H9 (cell line): ENCODE measurements around the gene GIT1. TPM values are rescaled to one million over a fixed set of nuclear protein-coding genes. Genes with fewer than 3 reads are reported as not detected.
A peak's percentile ranks its signal among the peaks of the same experiment; 100 is the strongest.

Source experiments
- DNase-seq: peaks from one replicate; pipeline ENCODE4 v3.0.0-alpha.2; 2017
- H2AFZ ChIP-seq: one replicate; pipeline ENCODE4 v1.6.1; 2013; ENCODE audit warnings: mild to moderate bottlenecking, low read length, control low read depth, moderate library complexity
- H2AK5ac ChIP-seq: 2 replicates; pipeline ENCODE4 v1.6.1; 2013; ENCODE audit warnings: low read length, control low read depth, mixed read lengths; ENCODE audit not compliant: insufficient read length
- H2BK120ac ChIP-seq: one replicate; pipeline ENCODE4 v1.6.1; 2013; ENCODE audit warnings: low read depth, mild to moderate bottlenecking, low read length, control low read depth, inconsistent platforms; ENCODE audit not compliant: poor library complexity, severe bottlenecking
- H2BK12ac ChIP-seq: 2 replicates; pipeline ENCODE4 v1.6.1; 2013; ENCODE audit warnings: low read length, control low read depth, mixed read lengths, low read depth; ENCODE audit not compliant: insufficient read length
- H2BK15ac ChIP-seq: 2 replicates; pipeline ENCODE4 v1.6.1; 2013; ENCODE audit warnings: low read depth, low read length, control low read depth
- H2BK20ac ChIP-seq: one replicate; pipeline ENCODE4 v1.6.1; 2013; ENCODE audit warnings: low read depth, mild to moderate bottlenecking, low read length, control low read depth, inconsistent platforms; ENCODE audit not compliant: poor library complexity, severe bottlenecking
- H2BK5ac ChIP-seq: 2 replicates; pipeline ENCODE4 v1.6.1; 2013; ENCODE audit warnings: low read length, control low read depth, mixed read lengths; ENCODE audit not compliant: insufficient read length
- H3K14ac ChIP-seq: 2 replicates; pipeline ENCODE4 v1.6.1; 2013; ENCODE audit warnings: low read length, control low read depth; ENCODE audit not compliant: insufficient read depth
- H3K18ac ChIP-seq: 2 replicates; pipeline ENCODE4 v1.6.1; 2013; ENCODE audit warnings: low read depth, mild to moderate bottlenecking, mixed read lengths, low read length, control low read depth; ENCODE audit not compliant: insufficient read length
- H3K23ac ChIP-seq: 2 replicates; pipeline ENCODE4 v1.6.1; 2013; ENCODE audit warnings: low read length, control low read depth, mixed read lengths, low read depth; ENCODE audit not compliant: insufficient read length
- H3K23me2 ChIP-seq: 2 replicates; pipeline ENCODE4 v1.6.1; 2013; ENCODE audit warnings: low read depth, mild to moderate bottlenecking, mixed read lengths, low read length, control low read depth; ENCODE audit not compliant: insufficient read length, poor library complexity, severe bottlenecking
- H3K27ac ChIP-seq: 2 replicates; pipeline ENCODE4 v1.5.1; 2013; ENCODE audit warnings: low read length, control low read depth, mixed read lengths, low read depth; ENCODE audit not compliant: insufficient read length
- H3K27me3 ChIP-seq: 2 replicates; pipeline ENCODE4 v1.6.1; 2013; ENCODE audit warnings: low read length, control low read depth, inconsistent platforms; ENCODE audit not compliant: insufficient read depth
- H3K4ac ChIP-seq: 2 replicates; pipeline ENCODE4 v1.6.1; 2013; ENCODE audit warnings: low read depth, mild to moderate bottlenecking, control low read depth, inconsistent platforms, low read length, moderate library complexity
- H3K4me1 ChIP-seq: 2 replicates; pipeline ENCODE4 v1.6.1; 2013; ENCODE audit warnings: low read length, control low read depth, inconsistent platforms; ENCODE audit not compliant: insufficient read depth
- H3K4me2 ChIP-seq: 2 replicates; pipeline ENCODE4 v1.6.1; 2013; ENCODE audit warnings: low read length, control low read depth, mixed read lengths; ENCODE audit not compliant: insufficient read length, insufficient read depth
- H3K56ac ChIP-seq: 2 replicates; pipeline ENCODE4 v1.6.1; 2013; ENCODE audit warnings: low read depth, mild to moderate bottlenecking, mixed read lengths, low read length, control low read depth; ENCODE audit not compliant: insufficient read length
- H3K79me1 ChIP-seq: 2 replicates; pipeline ENCODE4 v1.6.1; 2013; ENCODE audit warnings: low read depth, mild to moderate bottlenecking, moderate library complexity, low read length, control low read depth, inconsistent platforms; ENCODE audit not compliant: insufficient read depth, poor library complexity, severe bottlenecking
- H3K79me2 ChIP-seq: 2 replicates; pipeline ENCODE4 v1.6.1; 2013; ENCODE audit warnings: low read length, control low read depth, inconsistent platforms; ENCODE audit not compliant: insufficient read depth
- H3K9ac ChIP-seq: 2 replicates; pipeline ENCODE4 v1.6.1; 2013; ENCODE audit warnings: low read length, control low read depth, mixed read lengths; ENCODE audit not compliant: insufficient read length; ENCODE audit errors: extremely low read depth
- H3K9me3 ChIP-seq: one replicate; pipeline ENCODE4 v1.6.1; 2013; ENCODE audit warnings: low read depth, low read length, inconsistent platforms; ENCODE audit not compliant: control insufficient read depth
- H3T11ph ChIP-seq: one replicate; pipeline ENCODE4 v1.6.1; 2013; ENCODE audit warnings: mild to moderate bottlenecking, low read length, control low read depth, inconsistent platforms
- H4K20me1 ChIP-seq: one replicate; pipeline ENCODE4 v1.6.1; 2013; ENCODE audit not compliant: control insufficient read depth, insufficient read length, insufficient read depth
- H4K5ac ChIP-seq: 2 replicates; pipeline ENCODE4 v1.6.1; 2013; ENCODE audit warnings: low read depth, mild to moderate bottlenecking, mixed read lengths, low read length, control low read depth; ENCODE audit not compliant: insufficient read length
- H4K8ac ChIP-seq: replicated peaks from 2 replicates; pipeline ENCODE4 v1.6.1; 2013; ENCODE audit warnings: low read length, control low read depth, mixed read lengths, low read depth; ENCODE audit not compliant: insufficient read length
- H4K91ac ChIP-seq: 2 replicates; pipeline ENCODE4 v1.6.1; 2013; ENCODE audit warnings: low read depth, mild to moderate bottlenecking, moderate library complexity, mixed read lengths, low read length, control low read depth; ENCODE audit not compliant: insufficient read length
- H3K27ac Mint-ChIP-seq, 3 experiments: 2 replicates in 2 of 3; 3 replicates in 1 of 3; pipeline ENCODE4 v1.8.0; 2020 to 2021; ENCODE audit warnings: mixed read lengths in 3 of 3, mild to moderate bottlenecking in 1 of 3, moderate library complexity in 1 of 3
- H3K27me3 Mint-ChIP-seq: 2 replicates; pipeline ENCODE4 v1.8.0; 2021; ENCODE audit warnings: low read depth, mild to moderate bottlenecking, moderate library complexity, mixed read lengths
- H3K36me3 Mint-ChIP-seq, 3 experiments: 2 replicates in 2 of 3; 3 replicates in 1 of 3; pipeline ENCODE4 v1.8.0; 2020 to 2021; ENCODE audit warnings: low read depth in 3 of 3, mixed read lengths in 3 of 3; ENCODE audit not compliant: insufficient read depth in 1 of 3
- H3K4me1 Mint-ChIP-seq, 2 experiments: 2 replicates each; pipeline ENCODE4 v1.8.0; 2020; ENCODE audit warnings: mixed read lengths in 2 of 2
- H3K4me3 Mint-ChIP-seq, 2 experiments: 2 replicates in 1 of 2; 3 replicates in 1 of 2; pipeline ENCODE4 v1.8.0; 2020 to 2021; ENCODE audit warnings: mild to moderate bottlenecking in 2 of 2, mixed read lengths in 2 of 2, moderate library complexity in 1 of 2
- H3K9me3 Mint-ChIP-seq, 2 experiments: 2 replicates in 1 of 2; 3 replicates in 1 of 2; pipeline ENCODE4 v1.8.0; 2020; ENCODE audit warnings: mild to moderate bottlenecking in 2 of 2, mixed read lengths in 2 of 2, moderate library complexity in 1 of 2
- CTCF ChIP-seq: fragments of 200-600 bp; sonication (generic); conservative IDR thresholded peaks from 3 replicates; pipeline ENCODE4 v1.8.0; 2021; ENCODE audit warnings: antibody characterized with exemption, mild to moderate bottlenecking
- WGBS: extraction: QIAGEN DNeasy Blood & Tissue Kit; methylation state at CpG from one replicate; pipeline ENCODE4 v1.1.7; 2013; ENCODE audit warnings: missing lambda C conversion rate, low lambda C conversion rate, mixed read lengths; ENCODE audit not compliant: insufficient read length; ENCODE audit errors: extremely low coverage; 5-methylcytosine and 5-hydroxymethylcytosine counted together
- total RNA-seq: library from RNA; stranded (reverse); gene quantifications from 2 replicates; pipeline ENCODE4 v1.2.1, GENCODE V29; 2021

GIT1 gene
- total RNA-seq, 1 experiment from 2014 or later = 47.4 TPM

GRCh38 chr17:29621751-29622194 lies 32.3 kb upstream of the GIT1 start:
- Histone ChIP-seq H3K4ac (no peak overlapping the region), H2AK5ac (no peak overlapping the region), H4K5ac (no peak overlapping the region), H3T11ph (no peak overlapping the region), H3K79me2 (no peaks in the 10 kb centered on the region), H3K79me1 (no peaks in the 10 kb centered on the region), H4K8ac (no peak overlapping the region), H3K9ac (no peak overlapping the region), H2BK15ac (no peak overlapping the region), H3K9me3 (no peaks in the 10 kb centered on the region), H4K91ac (no peak overlapping the region), H3K23me2 (peaks cover 11% of the 10 kb centered on the region), H2BK120ac (no peak overlapping the region), H2BK12ac (no peak overlapping the region), H3K4me1 (peaks cover 5% of the 10 kb centered on the region; the same call in 1 of the 2 replicates), H3K18ac (no peak overlapping the region), H2BK5ac (no peak overlapping the region), H2BK20ac (no peak overlapping the region), H3K27me3 (peaks cover 2% of the 10 kb centered on the region; the same call in 1 of the 2 replicates), H3K23ac (no peak overlapping the region), H4K20me1 (no peaks in the 10 kb centered on the region), H2AFZ (no peak overlapping the region), H3K4me2 (no peak overlapping the region), H3K14ac (no peak overlapping the region), H3K27ac (no peak overlapping the region), H3K56ac (no peak overlapping the region)
- no peak for TF ChIP-seq CTCF
- Mint-ChIP-seq H3K4me1 (peaks cover 41 to 63% of the 10 kb centered on the region in 2 experiments), H3K27me3 (peaks cover 66% of the 10 kb centered on the region), H3K36me3 (no peaks in the 10 kb centered on the region), H3K9me3 (no peaks in the 10 kb centered on the region), H3K4me3 (peak overlapping the region; percentile 74 to 84), H3K27ac (peak overlapping the region in 1 of 3 experiments; percentile 75; a peak in 1 of 7 replicates)
- DNase-seq = no peak
- WGBS = no CpG with 5 or more reads among the region's 8 CpGs
